HTERT RPE-1 (cell line): ENCODE data around the gene NAPA.
"Not testable (repeated sequence)": the region's sequence is repeated elsewhere in the genome, so short reads cannot be mapped to it uniquely, and the experiment has no call there.

ENCODE experiments used
- in situ Hi-C: fragments of 300-500 bp; cut with MboI; formaldehyde crosslinking; loops from 4 replicates; pipeline ENCODE4 v1.14.3; 2020; ENCODE audit warnings: low sequenced_read_pairs

The NAPA gene

DNA sequence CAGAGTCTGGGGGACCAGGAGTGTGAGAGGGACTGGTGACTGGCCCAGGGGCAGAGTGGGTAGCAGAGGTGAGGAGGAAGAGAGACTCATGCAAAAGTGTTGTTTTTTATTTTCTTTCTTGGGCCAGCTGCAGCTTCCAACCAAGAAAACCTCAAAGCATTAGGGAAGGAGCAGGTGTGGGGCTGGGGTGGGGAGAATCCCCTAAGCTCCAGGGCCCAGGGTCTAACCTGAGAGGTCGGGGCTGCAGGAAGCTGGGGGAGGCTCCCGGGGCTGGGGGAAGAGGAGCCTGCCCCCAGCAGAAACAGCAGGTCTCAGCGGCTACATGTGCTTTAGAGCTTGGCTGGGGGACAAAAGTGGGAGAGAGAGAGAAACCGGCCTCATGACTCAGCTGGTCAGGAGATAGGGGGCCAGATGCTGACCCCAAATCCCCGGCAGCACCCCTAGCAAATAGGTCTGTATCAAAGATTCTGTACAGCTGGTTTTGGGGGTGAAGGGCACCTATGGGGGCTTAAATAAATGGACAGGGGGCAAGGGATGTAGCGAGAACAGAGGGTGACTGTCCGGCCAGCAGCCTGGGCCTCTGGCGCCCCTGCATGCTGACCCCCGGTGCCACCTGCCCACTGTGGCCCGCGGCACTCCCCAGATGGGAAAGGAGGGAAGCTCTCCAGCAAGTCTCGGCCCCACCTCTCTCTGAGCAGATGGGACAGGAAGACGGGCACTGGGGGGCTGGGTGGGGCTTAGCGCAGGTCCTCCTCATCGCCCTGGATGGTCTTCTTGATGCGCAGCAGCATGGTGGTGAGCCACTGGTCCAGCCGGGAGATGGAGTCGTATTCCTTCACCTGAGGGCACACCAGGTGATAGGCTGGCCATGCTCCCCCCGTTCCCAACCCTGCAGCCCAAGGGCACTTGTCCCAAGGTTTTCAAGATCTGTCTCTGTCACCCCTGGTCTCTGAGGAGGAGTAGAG lies 27.0 kb downstream of the NAPA start:
- in situ Hi-C loops: no loop called here

DNA sequence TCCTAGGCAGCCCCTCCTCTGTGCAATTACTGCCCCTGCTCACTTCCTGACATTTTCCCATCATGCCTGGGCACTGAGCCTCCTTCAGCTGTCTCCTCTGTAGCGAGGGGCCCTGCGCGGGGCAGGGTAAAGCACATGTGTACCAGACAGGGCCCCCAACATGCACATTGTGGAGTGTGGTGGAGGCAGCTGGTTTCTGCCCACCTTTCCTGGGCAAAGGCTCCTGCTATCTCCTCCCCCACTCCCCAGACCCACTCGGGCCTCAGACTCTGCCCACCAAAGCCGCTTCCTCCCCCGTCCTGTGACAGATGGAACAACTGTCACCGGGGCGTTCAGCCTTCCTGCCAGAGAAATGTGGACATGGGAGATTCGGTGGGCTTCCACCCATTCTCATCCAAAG lies 28.0 kb downstream of the NAPA start:
- in situ Hi-C loops: no loop called here

DNA sequence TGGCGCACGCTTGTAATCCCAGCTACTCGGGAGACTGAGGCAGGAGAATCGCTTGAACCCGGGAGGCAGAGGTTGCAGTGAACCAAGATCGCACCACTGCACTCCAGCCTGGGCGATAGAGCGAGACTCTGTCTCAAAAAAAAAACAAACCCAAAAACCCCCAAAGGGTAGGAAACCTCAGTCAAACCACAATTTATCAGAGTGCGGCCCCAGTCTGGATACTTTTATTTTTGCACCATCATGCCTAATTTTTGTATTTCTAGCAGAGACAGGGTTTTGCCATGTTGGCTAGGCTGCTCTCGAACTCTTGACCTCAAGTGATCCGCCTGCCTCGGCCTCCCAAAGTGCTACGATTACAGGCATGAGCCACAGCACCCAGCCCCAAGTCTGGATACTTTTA lies 28.6 kb downstream of the NAPA start:
- in situ Hi-C loops: not testable (repeated sequence)

DNA sequence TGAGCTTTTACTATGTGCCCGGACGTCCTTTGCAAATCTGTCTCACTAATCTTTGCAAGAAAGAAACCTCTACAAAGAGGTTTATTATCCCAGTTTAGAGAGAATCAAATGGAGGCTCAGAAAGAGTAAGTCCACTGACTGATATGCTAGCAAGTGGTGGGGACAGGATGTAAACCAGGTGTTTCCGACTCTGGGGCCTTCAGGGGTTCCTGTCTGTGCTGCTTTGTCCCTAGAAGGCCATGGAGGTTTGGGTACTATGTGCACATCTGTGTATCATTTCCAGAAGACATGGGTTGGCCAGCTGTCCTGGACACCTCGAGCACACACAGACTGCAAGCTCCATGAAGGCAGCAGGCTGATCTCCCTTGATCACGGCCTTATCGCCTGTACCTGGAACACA lies 29.7 kb downstream of the NAPA start:
- in situ Hi-C loops: no loop called here

DNA sequence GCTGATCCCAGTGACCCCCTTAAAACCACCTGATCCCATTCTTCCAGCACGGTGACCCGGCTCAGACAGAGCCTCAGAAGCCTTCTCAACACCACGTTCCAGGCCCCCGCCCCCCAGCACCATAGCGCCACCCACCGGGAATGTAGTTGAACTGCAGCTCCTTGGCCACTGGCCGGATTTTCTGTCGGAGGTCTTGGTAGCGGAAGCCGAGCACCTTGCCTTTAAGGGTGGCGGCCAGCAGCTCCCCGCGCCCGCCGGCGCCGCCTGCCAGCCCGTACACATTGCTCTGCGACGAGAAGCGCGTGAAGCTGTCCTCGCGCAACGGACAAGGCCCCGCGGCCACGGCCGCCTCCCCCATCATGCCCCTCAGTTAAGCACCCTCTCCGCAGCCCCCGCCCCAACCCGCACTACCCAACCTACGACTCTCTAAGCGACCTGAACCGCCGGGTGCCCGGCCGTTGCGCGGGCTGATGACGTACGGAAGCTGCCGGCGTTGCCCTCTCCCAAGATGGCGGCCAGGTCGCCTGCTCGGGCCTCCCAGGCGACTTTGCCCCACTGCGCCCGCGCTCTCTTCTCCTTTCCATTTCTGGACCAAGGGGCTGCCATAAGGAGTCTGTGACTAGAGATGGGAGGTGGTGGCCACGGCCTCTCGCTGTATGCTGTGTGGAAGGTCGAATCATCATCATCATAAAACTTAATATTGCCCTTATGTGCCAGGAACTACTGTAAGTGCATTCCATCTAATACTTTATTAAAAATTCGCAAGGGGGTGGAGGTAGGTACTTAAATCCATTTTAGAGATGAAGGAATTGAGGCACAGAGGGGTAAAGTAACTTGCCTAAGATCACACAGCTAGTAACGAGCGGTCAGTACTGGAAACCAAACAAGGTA lies 30.8 kb downstream of the NAPA start, which contains the start of gene KPTN:
Gene KPTN (minus strand): TSS at position 420 of the 891 bp plus-strand sequence. CDS start 59 bp downstream, at position 361.
- in situ Hi-C loops: no loop called here

DNA sequence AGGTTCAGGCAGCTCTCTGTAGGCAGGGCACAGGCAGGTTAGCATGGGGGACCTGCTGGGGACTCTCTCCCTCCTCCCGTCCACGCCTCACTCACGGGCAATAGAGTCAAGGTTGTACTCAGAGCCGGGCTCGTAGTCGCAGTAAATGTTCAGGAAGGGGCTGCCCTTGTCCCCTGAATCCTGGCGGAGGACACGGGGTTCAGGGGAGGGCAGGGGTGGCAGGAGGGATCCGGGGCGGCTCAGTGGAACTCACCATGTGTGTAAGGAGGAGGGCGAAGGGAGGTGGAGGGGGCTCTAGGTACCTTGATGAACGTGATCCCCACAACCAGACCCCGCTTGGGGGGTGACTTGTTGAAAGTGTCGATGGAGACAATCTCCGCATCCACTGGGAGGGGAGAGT lies 31.7 kb downstream of the NAPA start:
- in situ Hi-C loops: no loop called here

DNA sequence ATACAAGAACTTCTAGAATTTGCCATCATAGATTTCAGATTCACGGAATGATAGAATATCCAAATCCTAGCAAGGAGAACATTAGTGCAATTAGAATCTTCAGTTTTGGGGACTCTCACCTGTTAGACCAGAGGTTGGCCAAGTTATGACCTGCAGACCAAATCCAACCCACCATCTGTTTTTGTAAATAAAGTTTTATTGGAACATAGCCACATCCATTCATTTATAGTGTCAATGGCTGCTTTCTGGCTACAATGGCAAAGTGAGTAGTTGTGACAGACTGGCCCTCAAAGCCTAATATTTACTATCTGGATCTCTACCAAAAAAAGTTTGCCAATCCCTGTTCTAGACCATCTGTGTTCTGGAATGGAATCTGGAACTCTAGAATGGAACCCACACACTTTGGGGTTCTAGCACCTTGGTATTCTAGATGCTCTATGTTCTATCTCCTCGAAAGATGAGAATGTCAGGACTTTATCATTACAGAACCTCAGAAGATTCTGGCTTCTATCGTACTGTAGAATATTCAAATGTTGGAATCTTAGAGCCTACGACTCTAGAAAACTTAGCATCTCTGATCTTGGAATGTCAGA lies 33.3 kb downstream of the NAPA start:
- in situ Hi-C loops: no loop called here

DNA sequence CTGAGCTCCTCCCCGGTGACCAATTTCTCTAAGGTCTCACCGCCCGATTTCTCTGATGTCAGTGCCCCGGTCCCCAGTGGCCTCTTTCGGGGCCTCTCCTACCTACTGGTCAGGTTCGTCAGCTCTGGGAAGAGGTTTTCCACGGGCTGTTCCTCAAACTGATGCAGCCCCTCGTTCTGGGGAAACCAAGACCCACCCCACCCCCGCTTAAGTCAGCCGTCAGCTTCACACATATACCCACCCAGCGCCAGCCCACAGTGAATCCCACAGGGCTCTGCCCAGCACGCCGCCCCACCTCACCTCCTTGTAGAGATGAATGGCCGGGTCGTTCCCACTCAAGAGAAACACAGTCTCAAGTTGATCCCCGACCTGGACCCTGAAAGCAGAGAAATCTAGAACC lies 34.2 kb downstream of the NAPA start:
- in situ Hi-C loops: no loop called here

DNA sequence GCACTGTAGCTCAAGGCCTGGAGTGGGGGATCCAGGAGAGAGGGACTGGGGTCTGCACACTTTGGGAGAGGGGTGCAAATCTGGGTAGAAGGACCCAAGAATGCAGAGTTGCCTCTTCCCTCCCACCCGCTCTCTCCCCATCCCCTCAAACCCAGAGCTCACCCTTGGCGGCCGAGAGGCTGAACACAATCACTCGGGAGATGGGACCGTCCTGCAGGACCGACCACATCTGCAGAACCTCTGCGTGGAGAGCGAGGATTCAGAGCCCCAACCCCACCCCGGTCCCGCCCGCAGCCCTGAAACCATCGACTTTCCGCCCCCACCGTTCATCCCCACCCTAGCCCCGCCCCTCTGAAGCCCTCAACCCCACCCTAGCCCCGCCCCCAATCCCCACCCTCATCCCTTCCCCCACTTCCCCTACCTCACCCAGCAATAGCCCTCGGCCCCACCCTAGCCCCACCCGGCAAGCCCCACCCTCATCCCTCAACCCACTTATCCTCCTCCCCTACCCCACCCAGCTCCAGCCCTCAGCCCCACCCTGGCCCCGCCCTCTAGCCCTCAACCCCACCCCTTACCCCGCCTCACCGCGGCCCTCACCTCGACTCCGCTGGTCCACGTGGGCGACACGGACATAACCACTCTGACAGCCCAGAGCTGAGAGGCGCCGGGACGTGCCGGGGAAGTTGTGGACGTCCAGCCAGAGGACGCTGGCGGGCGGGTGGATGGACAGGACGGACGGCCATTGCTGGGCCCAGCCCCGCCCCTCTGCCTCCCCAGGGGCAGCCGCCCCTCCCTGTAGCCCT lies 35.0 kb downstream of the NAPA start:
- in situ Hi-C loops: no loop called here

DNA sequence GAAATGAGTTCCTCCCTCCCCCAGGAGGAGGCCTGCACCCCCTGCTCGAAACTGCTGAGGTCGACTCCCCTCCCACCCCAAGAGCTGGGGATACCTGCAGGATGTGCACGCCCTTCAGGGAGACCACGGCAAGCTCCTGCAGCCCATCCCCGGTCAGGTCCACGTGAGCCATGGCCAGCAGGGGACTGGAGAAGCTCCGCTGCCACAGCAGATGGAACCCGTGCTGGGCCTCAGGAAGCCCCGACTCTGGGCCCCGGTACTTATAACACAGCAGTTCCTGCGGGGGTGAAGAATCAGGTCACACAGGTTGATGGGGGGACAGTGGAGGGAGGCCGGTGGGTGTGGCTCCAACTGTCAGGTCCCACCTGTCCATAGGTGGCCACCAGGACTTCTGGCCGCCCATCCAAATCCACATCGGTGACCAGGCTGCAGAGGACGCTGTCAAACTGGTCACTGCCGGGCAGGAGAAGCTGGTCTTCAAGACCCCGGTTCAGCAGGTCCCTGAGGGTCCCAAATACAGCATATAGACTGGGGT lies 38.4 kb downstream of the NAPA start:
- in situ Hi-C loops: no loop called here

DNA sequence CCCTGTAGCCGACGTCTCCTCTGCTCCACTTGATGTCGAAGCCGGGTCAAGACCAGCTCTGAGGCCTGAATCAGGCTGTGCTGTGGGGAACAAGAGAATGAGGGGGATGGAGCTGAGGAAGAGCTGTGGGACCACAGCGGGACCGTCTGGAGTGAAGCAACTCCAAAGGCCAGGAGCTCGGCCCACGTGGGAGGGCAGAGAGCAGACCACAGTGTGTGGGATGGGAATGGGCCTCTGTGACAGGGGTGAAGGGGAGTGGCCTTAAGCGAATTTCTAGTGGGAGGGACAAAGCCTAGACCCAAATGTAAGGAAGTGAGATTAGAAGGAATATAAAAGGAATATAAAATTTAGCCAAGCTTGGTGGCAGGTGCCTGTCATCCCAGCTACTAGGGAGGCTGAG lies 39.4 kb downstream of the NAPA start:
- in situ Hi-C loops: no loop called here

DNA sequence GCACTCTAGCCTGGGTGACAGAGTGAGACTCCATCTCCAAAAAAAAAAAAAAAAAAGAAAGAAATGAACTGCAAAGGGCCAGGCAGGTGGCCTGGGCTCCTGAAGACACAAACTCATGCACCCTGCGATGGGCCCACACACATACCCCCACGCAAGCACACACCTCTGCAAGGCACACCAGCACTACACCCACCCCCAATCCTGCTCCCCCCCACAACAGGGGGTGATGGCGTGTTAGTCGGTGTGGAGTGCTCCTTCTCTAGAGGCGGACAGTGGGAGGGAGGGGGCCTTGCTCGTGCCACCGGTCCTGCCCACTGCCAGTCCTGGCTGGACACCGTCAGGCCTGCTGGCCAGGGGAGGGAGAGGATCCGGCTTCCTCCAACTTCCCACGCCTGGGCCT lies 41.5 kb downstream of the NAPA start:
- in situ Hi-C loops: no loop called here

DNA sequence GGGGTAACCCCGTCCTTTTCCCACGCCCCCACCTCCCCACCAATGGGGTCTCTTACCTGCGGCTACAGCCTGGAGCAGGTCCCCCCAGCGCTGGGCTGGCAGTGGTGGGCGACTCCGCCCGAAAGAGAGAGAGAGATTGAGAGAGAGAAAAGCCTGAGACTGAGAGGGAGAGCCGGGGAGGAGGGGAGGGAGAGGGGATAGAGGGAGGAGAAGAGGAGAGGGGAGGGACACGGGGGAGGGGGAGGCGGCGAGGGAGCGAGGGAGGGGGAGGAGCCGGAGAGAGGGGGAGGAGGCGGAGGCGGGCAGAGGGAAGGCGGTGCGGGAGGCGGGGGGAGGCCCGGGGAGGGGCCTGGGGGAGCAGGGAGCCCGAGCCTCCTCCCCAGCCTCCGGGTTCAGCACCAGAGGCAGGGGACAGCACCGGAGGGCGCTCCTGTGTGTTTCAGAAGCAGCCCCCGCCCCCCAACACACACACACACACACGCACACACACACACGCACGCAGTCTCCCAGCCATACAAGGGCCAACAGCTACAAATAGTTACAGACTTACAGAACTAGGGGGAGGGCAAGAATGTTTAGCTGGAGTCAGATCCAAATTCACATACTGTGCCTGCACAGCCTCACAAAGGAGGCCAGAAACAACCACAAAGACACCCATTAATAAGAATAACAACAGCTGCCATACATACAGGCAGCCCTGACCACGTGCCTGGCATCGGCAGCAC lies 43.0 kb downstream of the NAPA start, which contains the start of gene SLC8A2:
Gene SLC8A2 (minus strand): TSS at position 161 of the 725 bp plus-strand sequence. CDS start 5,490 bp downstream, outside the sequence.
- in situ Hi-C loops: no loop called here

DNA sequence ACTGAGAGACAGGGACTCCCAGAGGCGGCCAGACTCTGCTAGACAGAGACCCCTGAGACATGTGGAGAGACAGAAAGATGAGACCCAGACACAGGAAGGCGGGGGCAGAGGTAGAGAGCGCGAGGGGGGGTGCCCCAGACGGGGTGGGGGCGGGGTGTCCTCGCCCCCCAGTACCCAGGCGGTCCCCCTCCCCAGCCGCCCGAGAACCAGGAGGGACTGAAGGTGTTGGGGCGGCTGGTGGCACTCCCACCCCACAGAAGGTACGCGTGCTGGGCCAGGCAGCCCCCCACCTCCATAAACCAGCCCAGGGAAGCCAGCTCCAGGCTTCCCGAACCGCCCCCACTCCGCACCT lies 43.5 kb downstream of the NAPA start:
- in situ Hi-C loops: no loop called here

DNA sequence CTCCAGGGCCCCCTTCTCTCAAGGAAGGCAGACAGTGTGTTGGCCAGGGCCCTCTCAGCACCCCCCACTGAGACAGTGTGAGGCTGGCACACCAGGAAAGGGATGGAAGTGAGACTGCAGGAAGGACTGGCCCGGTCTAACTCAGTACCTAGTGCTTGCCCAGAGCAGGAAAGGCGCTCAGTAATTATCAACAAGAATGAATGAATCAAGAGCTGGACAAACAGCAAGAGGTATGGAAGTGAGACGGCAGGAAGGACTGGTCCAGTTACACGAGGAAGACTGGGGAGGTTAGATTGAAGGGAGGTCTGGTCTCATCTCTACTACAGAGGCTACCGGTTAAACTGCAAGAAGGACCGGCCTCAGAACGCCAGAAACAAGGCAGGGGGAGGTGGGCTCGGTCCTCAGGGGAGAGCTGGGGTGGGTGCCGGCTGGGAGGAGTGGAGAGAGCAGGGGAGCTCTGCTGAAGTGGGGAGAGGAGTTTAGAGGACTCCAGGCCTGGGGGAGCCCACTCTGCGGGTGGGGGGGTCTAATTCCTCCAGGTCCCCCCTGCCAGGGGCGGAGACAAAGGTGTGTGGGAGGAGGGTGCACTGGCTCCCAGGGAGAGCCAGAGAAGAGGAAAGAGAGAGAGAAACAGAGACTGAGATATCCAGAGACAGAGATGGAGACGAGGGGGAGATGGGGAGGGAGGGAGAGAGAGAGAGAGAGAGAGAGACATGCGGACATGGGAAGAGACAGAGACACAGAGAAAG lies 44.2 kb downstream of the NAPA start:
- in situ Hi-C loops: no loop called here

DNA sequence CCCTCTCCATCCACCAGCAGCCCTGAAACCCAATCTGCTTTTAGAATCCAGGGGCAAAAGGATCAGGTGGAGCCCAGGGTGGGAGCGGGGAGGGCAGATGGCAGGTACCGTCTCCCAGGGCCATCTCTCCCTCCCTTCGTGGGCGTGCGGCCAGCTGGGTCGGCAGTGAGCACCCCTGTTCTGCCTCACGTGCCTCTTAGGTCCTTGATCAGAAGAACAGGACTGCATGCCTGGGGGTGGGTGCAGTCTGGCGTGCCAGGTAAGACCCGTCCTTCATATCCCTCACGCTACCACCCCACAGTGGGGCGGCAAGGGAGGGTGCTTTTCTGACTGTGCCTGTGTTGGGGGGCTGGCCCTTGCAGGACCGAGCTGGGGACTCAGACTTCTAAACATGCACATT lies 45.1 kb downstream of the NAPA start:
- in situ Hi-C loops: no loop called here

DNA sequence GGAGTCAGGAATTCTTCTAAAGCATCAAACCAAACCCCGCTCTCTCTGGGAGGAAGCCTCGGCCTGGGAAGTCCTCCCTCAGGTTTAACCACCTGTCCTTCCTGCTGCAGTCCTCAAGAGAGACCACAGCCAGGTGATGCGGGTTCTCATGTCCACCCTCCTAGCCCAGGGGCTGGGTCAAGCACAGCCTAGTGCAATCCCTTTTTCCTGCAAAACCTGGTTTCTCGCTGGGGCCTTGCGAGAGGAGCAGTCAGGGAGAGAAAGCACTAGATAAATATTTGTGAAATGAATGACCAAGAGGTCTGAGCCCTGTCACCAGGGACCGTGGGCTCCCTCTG lies 45.5 kb downstream of the NAPA start:
- in situ Hi-C loops: no loop called here

DNA sequence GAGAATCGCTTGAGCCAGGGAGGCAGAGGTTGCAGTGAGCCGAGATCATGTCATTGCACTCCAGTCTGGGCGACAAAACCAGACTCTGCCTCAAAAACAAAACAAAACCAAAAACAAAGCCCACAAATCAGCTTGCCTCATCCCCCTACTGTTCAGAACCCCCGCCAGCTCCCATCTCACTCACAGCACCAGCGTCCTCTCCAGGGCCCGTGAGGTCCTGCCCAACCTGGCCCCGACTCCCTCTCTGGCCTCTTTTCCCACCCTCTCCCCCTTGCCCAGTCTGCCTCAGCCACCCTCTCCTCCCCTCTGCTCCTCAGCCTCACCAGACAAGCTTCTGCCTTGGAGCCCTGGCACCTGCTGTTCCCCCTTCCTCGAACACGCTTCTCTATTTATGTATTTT lies 46.9 kb downstream of the NAPA start:
- in situ Hi-C loops: no loop called here

DNA sequence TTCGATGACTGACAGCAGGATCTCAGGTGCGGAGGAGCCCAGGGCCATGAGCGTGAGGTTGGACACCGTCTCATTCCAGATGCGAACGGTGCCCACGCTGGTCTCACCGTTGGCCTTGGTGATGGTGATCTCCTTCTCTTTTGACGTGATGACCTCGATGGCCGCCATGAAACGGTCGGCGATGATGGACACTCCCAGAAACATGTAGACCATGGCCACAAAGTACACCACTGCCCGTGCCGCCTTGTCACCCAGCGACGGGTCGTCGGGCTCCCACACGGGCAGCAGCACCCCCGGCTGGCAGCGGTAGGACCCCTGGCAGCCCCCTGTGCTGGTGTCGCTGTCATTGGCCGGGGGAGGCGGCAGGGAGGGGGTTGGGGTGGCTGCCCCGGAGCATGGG lies 48.9 kb downstream of the NAPA start:
- in situ Hi-C loops: no loop called here
